Prostate gland (tissue), 2 donors: ENCODE measurements around the gene MTMR4.

Source experiments
- CTCF ChIP-seq, 4 experiments: fragments of 200-600 bp in 2 of 4; fragments of 450-650 bp in 2 of 4; sonication (generic) in 2 of 4; IDR thresholded peaks; 1 replicate in 3 of 4; 2 replicates in 1 of 4; pipeline ENCODE4 v1.5.1; 2016 to 2019; ENCODE audit warnings: antibody characterized with exemption in 4 of 4, mild to moderate bottlenecking in 2 of 4, moderate library complexity in 2 of 4
- POLR2AphosphoS5 ChIP-seq: sonication (generic); formaldehyde crosslinking; IDR thresholded peaks from one replicate; pipeline ENCODE4 v1.6.1; 2017; ENCODE audit warnings: antibody characterized with exemption

- TF ChIP-seq CTCF (IDR thresholded peaks at IDR 0.05) (no peak), POLR2AphosphoS5 (no peak)
Measured at GRCh38 chr17:58507123-58507634, 7.3 kb downstream of the MTMR4 start.
